MCF 10A (cell line): ENCODE data around the gene OXLD1. TPM values are rescaled to one million over a fixed set of nuclear protein-coding genes. Genes with fewer than 3 reads are reported as not detected.

ENCODE experiments used
- BruUV-seq: library from RNA; stranded (reverse); fragments of 400-500 nt; replicated peaks from 2 replicates; lab custom pipeline; 2021; lab: Mats Ljungman, UMichigan
- CTCF ChIA-PET: fragments of 300-600 bp; sonication (Branson Sonifier 250); formaldehyde crosslinking; extraction: SDS; loops from one replicate; lab custom pipeline; 2021; ENCODE audit warnings: antibody characterized with exemption, inconsistent platforms; lab: Yijun Ruan, JAX
- POLR2A ChIA-PET: fragments of 300-600, 350-650 bp; sonication (Branson Sonifier 250); formaldehyde crosslinking; extraction: SDS; loops from one replicate; lab custom pipeline; 2020; ENCODE audit warnings: antibody characterized with exemption, inconsistent platforms; lab: Yijun Ruan, JAX
- DNase-seq: peaks from one replicate; pipeline ENCODE4 v3.0.0-alpha.2; 2018; ENCODE audit not compliant: unreplicated experiment
- H3K27ac Mint-ChIP-seq: one replicate; pipeline ENCODE4 v1.8.0; 2022; ENCODE audit warnings: mild to moderate bottlenecking, low read depth, mixed read lengths; ENCODE audit not compliant: unreplicated experiment
- H3K27me3 Mint-ChIP-seq: one replicate; pipeline ENCODE4 v1.8.0; 2022; ENCODE audit warnings: mixed read lengths; ENCODE audit not compliant: insufficient read depth, unreplicated experiment
- H3K36me3 Mint-ChIP-seq: one replicate; pipeline ENCODE4 v1.8.0; 2022; ENCODE audit warnings: mild to moderate bottlenecking, moderate library complexity, mixed read lengths; ENCODE audit not compliant: insufficient read depth, unreplicated experiment
- H3K4me1 Mint-ChIP-seq: one replicate; pipeline ENCODE4 v1.8.0; 2022; ENCODE audit warnings: mixed read lengths; ENCODE audit not compliant: insufficient read depth, unreplicated experiment
- H3K4me3 Mint-ChIP-seq: one replicate; pipeline ENCODE4 v1.8.0; 2022; ENCODE audit warnings: mild to moderate bottlenecking, moderate library complexity, mixed read lengths; ENCODE audit not compliant: unreplicated experiment
- H3K9me3 Mint-ChIP-seq: one replicate; pipeline ENCODE4 v1.8.0; 2022; ENCODE audit warnings: mixed read lengths; ENCODE audit not compliant: unreplicated experiment
- intact Hi-C: fragments of 100-400 bp; cut with micrococcal nuclease; formaldehyde crosslinking; loops from 2 replicates; pipeline ENCODE4 v1.14.1; 2022
- total RNA-seq: library from RNA; stranded (reverse); gene quantifications from 2 replicates; pipeline ENCODE4 v1.2.3, GENCODE V29; 2022
- TF ChIP-seq, protein P1 (sequence below): fragments of 200-600 bp; IDR thresholded peaks from one replicate; pipeline ENCODE4 v1.8.0; 2022; ENCODE audit warnings: antibody characterized with exemption, mild to moderate bottlenecking; ENCODE audit not compliant: unreplicated experiment

The OXLD1 gene
- total RNA-seq, 1 experiment from 2014 or later = 54.8 TPM

DNA sequence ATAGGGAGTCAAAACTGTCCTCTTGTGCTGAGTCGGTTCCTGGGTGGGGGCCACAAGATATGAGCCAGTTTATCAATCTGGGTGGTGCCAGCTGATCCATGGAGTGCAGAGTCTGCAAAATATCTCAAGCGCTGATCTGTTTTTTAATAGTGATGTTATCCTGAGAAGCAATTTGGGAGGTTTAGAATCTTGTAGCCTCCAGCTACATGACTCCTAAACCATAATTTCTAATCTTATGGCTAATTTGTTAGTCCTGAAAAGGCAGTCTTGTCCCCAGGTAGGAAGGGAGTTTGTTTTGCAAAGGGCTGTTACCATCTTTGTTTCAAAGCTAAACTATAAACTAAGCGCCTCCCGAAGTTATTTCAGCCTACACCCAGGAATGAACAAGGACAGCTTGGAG, 27.7 kb downstream of the OXLD1 start:
- Mint-ChIP-seq H3K27me3 (no peaks in the 10 kb centered on the region), H3K4me1 (peaks cover 12% of the 10 kb centered on the region), H3K36me3 (peaks cover 20% of the 10 kb centered on the region), H3K9me3 (no peaks in the 10 kb centered on the region), H3K4me3 (no peak overlapping the region), H3K27ac (no peak overlapping the region)
- intact Hi-C loops = no loop called here
- DNase-seq = no peak
- ChIA-PET CTCF (no interaction called here), POLR2A (interaction anchor here (0.7 to 5.7 kb wide), 3 partner anchors 27 to 1257 kb away, joined by 3 to 65 read pairs (median 6); partner anchors contain the start of genes ARL16 and HGS)
- no TSS peak for BruUV-seq
- TF ChIP-seq, protein P1, sequence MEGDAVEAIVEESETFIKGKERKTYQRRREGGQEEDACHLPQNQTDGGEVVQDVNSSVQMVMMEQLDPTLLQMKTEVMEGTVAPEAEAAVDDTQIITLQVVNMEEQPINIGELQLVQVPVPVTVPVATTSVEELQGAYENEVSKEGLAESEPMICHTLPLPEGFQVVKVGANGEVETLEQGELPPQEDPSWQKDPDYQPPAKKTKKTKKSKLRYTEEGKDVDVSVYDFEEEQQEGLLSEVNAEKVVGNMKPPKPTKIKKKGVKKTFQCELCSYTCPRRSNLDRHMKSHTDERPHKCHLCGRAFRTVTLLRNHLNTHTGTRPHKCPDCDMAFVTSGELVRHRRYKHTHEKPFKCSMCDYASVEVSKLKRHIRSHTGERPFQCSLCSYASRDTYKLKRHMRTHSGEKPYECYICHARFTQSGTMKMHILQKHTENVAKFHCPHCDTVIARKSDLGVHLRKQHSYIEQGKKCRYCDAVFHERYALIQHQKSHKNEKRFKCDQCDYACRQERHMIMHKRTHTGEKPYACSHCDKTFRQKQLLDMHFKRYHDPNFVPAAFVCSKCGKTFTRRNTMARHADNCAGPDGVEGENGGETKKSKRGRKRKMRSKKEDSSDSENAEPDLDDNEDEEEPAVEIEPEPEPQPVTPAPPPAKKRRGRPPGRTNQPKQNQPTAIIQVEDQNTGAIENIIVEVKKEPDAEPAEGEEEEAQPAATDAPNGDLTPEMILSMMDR = no peak

DNA sequence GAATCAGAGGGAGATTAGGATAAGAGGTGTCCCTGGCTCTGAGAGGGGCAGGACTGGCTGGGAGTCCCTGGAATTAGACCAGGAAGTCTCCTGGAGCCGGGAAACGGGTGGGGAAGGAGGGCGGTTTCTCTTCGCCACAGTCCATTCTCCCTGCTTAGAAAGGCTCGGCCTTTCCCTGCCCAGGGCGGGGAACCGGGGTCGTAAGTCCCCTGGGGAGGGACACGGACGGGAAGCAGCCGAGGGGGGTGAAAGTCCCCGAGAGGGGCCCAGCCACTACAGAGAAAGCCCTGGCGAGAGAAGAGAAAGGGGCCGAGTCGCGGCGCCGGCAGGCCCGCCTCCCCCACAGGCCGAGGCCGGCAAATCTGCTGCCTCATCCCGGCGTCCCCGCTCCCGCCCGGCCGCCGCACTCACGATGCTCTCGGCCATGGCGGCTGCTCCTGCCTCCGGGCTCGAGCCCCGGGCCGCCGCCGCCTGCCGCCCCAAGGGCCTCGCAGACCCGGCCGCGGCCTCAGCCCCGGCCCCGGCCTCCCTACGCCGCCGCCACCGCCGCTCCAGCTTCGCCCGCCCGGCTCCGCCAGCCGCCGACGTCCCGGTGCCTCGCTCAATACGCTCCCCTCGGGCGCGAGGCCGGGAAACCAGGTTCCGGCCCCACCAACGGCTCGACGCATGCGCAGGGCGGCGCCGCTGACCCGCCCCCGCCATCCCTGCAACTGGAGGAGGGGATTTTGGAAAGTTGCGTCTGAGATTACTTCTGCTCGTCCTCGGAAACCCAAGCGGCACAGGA, 29.7 kb downstream of the OXLD1 start, which contains the start of the genes NPLOC4 and TSPAN10:
TSS of gene NPLOC4 (minus strand) at position 608 of the 784 bp plus-strand sequence. CDS start at position 426, 182 bp downstream.
TSS of gene TSPAN10 (plus strand) at position 692 of the 784 bp plus-strand sequence. CDS start 5,217 bp downstream, outside the sequence.
- peaks cover 9% of the 10 kb centered on the region for H3K4me1 Mint-ChIP-seq
- H3K36me3 Mint-ChIP-seq = peaks cover 20% of the 10 kb centered on the region
- H3K4me3 Mint-ChIP-seq = peak within 1 kb of the TSS; percentile 89
- DNase-seq = peak; percentile 86
- H3K27me3 Mint-ChIP-seq = no peaks in the 10 kb centered on the region
- ChIA-PET CTCF (interaction anchor here (0.6 to 0.7 kb wide), 3 partner anchors 23 to 88 kb away, joined by 3 read pairs; no protein-coding TSS in a partner anchor), POLR2A (interaction anchor here (0.6 to 5.7 kb wide), 22 partner anchors 10 to 291 kb away, joined by 3 to 65 read pairs (median 4); partner anchors contain the start of genes ARL16, BAHCC1, CCDC137 and FAAP100)
- H3K27ac Mint-ChIP-seq = peak within 1 kb of the TSS; percentile 96
- BruUV-seq = no TSS peak
- TF ChIP-seq, protein P1 = no peak
- intact Hi-C loops = loop anchor here (1.0 to 2.0 kb wide), 2 partner anchors 30 to 47 kb away; partner anchors contain the start of genes ARL16, CCDC137 and OXLD1
- H3K9me3 Mint-ChIP-seq = no peaks in the 10 kb centered on the region

DNA sequence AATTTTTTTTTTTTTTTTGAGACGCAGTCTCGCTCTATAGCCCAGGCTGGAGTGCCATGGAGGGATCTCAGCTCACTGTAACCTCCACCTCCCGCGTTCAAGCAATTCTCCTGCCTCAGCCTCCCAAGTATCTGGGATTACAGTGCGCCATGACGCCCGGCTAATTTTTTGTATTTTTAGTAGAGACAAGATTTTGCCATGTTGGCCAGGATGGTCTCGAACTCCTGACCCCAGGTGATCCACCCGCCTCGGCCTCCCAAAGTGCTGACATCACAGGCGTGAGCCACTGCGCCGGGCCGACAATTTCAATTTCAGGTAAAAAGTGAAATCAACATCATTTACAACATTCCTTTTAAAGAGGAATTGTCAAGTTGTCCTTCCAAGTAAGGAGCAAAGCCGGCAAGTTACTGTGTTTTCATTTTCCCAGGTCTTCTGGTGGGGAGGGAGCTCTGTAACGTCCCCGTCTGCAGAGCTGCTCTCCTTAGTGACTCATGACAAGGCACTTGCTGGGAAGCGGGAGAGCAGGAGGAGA, 30.4 kb downstream of the OXLD1 start:
- H3K27ac Mint-ChIP-seq = peak overlapping the region; percentile 96
- H3K4me1 Mint-ChIP-seq = peaks cover 6% of the 10 kb centered on the region
- peak overlapping the region; percentile 89 for H3K4me3 Mint-ChIP-seq
- ChIA-PET CTCF (interaction anchor here (0.6 to 0.7 kb wide), 4 partner anchors 22 to 115 kb away, joined by 3 to 4 read pairs (median 3); no protein-coding TSS in a partner anchor), POLR2A (interaction anchor here (0.6 to 5.7 kb wide), 19 partner anchors 11 to 241 kb away, joined by 3 to 65 read pairs (median 4); partner anchors contain the start of genes ARL16, BAHCC1, CCDC137 and FAAP100)
- intact Hi-C loops = loop anchor here (2.0 kb wide), 1 partner anchor 31 kb away; the partner anchor contains the start of genes CCDC137 and OXLD1
- peaks cover 24% of the 10 kb centered on the region for H3K36me3 Mint-ChIP-seq
- DNase-seq = no peak
- H3K27me3 Mint-ChIP-seq = no peaks in the 10 kb centered on the region
- BruUV-seq = no TSS peak
- no peaks in the 10 kb centered on the region for H3K9me3 Mint-ChIP-seq
- TF ChIP-seq, protein P1 = no peak
